Calu3 (cell line): Measurements from ENCODE around the gene TPCN2. TPM values are rescaled to one million over a fixed set of nuclear protein-coding genes. Genes with fewer than 3 reads are reported as not detected.

Source experiments
- BruUV-seq: library from RNA; stranded (reverse); fragments of 400-500 nt; replicated peaks from 2 replicates; lab custom pipeline; 2021; lab: Mats Ljungman, UMichigan
- CTCF ChIA-PET: fragments of 300-600 bp; sonication (Branson Sonifier 250); formaldehyde crosslinking; loops from one replicate; lab custom pipeline; 2022; ENCODE audit warnings: antibody characterized with exemption; lab: Charles Lee
- DNase-seq: peaks from one replicate; pipeline ENCODE4 v3.0.0; 2022
- H3K27ac Mint-ChIP-seq: one replicate; pipeline ENCODE4 v1.8.0; 2022; ENCODE audit warnings: mixed read lengths; ENCODE audit not compliant: unreplicated experiment
- H3K27me3 Mint-ChIP-seq: one replicate; pipeline ENCODE4 v1.8.0; 2022; ENCODE audit warnings: mixed read lengths; ENCODE audit not compliant: unreplicated experiment
- H3K36me3 Mint-ChIP-seq: one replicate; pipeline ENCODE4 v1.8.0; 2022; ENCODE audit warnings: mild to moderate bottlenecking, moderate library complexity, mixed read lengths; ENCODE audit not compliant: insufficient read depth, unreplicated experiment
- H3K4me1 Mint-ChIP-seq: one replicate; pipeline ENCODE4 v1.8.0; 2022; ENCODE audit warnings: mild to moderate bottlenecking, low read depth, mixed read lengths; ENCODE audit not compliant: unreplicated experiment
- H3K4me3 Mint-ChIP-seq: one replicate; pipeline ENCODE4 v1.8.0; 2022; ENCODE audit warnings: mild to moderate bottlenecking, low read depth, moderate library complexity, mixed read lengths; ENCODE audit not compliant: unreplicated experiment
- H3K9me3 Mint-ChIP-seq: one replicate; pipeline ENCODE4 v1.8.0; 2022; ENCODE audit warnings: low read depth, mixed read lengths; ENCODE audit not compliant: unreplicated experiment
- intact Hi-C: fragments of 100-400 bp; cut with micrococcal nuclease; formaldehyde crosslinking; loops from one replicate; pipeline ENCODE4 v1.10.0; 2022; ENCODE audit not compliant: unreplicated experiment
- total RNA-seq: library from RNA; stranded (reverse); gene quantifications from 2 replicates; pipeline ENCODE4 v1.2.3, GENCODE V29; 2022
- TF ChIP-seq, protein P1 (sequence below): fragments of 200-600 bp; IDR thresholded peaks from one replicate; pipeline ENCODE4 v1.8.0; 2022; ENCODE audit warnings: antibody characterized with exemption; ENCODE audit not compliant: unreplicated experiment

Gene TPCN2
- total RNA-seq, 1 experiment from 2014 or later: 21.9 TPM

DNA sequence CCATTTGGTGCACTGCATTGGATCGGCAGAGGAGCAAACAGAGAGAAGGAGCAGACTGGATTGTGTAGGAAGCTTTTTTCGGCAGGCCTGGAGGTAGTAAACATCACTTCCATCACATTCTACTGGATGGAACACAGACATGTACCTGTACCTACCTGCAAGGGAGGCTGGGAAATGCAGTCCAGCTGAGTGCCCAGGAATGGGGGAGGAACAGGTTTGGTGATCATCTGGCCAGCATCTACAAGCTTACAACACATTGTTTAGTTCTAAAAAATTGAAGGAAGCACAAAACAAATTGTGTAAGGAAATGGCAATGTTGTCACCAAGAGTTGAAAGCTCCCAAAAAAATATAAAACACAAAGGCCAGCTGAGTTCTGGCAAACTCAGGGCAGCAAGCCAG lies 126.1 kb downstream of the TPCN2 start:
- TF ChIP-seq, protein P1, sequence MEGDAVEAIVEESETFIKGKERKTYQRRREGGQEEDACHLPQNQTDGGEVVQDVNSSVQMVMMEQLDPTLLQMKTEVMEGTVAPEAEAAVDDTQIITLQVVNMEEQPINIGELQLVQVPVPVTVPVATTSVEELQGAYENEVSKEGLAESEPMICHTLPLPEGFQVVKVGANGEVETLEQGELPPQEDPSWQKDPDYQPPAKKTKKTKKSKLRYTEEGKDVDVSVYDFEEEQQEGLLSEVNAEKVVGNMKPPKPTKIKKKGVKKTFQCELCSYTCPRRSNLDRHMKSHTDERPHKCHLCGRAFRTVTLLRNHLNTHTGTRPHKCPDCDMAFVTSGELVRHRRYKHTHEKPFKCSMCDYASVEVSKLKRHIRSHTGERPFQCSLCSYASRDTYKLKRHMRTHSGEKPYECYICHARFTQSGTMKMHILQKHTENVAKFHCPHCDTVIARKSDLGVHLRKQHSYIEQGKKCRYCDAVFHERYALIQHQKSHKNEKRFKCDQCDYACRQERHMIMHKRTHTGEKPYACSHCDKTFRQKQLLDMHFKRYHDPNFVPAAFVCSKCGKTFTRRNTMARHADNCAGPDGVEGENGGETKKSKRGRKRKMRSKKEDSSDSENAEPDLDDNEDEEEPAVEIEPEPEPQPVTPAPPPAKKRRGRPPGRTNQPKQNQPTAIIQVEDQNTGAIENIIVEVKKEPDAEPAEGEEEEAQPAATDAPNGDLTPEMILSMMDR: no peak
- H3K27ac Mint-ChIP-seq: no peak overlapping the region
- H3K4me1 Mint-ChIP-seq: no peaks in the 10 kb centered on the region
- no peaks in the 10 kb centered on the region for H3K9me3 Mint-ChIP-seq
- BruUV-seq: no TSS peak
- DNase-seq: no peak
- H3K36me3 Mint-ChIP-seq: no peaks in the 10 kb centered on the region
- intact Hi-C loops: no loop called here
- H3K27me3 Mint-ChIP-seq: no peaks in the 10 kb centered on the region
- CTCF ChIA-PET: no interaction called here
- no peak overlapping the region for H3K4me3 Mint-ChIP-seq

DNA sequence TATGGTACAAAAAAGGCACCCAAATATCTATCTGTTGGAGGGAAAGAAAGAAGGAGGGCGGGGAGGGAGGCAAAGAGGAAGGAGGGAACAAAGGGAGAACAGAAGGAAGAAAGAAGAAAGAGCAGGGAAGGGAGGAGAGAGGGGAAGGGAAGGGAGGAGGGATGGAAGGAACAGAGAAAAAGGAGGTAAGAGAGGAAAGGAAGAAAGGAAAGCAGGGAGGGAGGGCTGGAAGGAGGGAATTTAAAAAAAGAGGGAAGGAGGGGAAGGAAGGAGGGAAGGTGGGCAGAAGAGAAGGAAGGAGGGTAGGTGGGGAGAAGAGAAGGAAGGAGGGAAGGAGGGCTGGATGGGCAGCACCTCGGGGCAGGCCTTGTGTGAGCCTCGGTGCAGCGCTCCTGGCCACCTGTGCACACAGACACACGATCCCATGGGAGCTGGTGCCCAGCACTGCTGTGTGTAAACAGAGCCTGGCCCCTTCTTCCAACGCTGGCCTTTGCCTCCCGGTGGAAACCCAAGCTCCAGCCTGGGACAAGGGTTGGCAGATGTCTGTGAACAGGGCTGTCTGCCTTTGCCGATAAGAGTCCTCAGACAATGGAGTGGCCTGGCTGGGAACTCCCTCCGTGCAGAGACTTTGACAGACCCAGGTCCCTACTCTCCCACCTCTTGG lies 130.2 kb downstream of the TPCN2 start:
- H3K27me3 Mint-ChIP-seq: no peaks in the 10 kb centered on the region
- CTCF ChIA-PET: interaction anchor here (0.6 kb wide), 1 partner anchor 26 kb away, joined by 3 read pairs; no protein-coding TSS in a partner anchor
- H3K4me3 Mint-ChIP-seq: no peak overlapping the region
- BruUV-seq: no TSS peak
- DNase-seq: no peak
- intact Hi-C loops: no loop called here
- no peaks in the 10 kb centered on the region for H3K4me1 Mint-ChIP-seq
- no peak overlapping the region for H3K27ac Mint-ChIP-seq
- no peaks in the 10 kb centered on the region for H3K9me3 Mint-ChIP-seq
- TF ChIP-seq, protein P1: no peak
- no peaks in the 10 kb centered on the region for H3K36me3 Mint-ChIP-seq

DNA sequence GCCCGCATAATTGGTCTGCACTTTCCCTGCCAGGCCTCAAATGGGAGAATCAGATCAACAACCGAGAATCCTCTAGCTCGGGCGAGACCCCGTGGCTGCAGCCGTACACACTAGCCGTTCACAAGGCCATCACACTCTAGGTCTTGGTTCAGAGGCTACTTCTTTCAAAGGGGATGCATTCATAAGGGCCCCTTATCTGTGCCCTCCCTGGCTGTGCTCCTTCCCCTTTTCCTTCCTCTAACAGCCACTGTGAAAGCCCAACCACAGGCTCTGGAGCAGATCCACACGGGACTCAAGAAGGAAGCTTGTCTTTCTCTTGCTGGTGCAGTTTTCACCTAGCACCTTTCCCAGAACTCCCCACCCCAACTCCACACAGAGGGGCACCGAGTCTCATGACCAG lies 131.5 kb downstream of the TPCN2 start:
- Mint-ChIP-seq H3K36me3 (no peaks in the 10 kb centered on the region), H3K4me3 (no peak overlapping the region), H3K27ac (no peak overlapping the region), H3K4me1 (no peaks in the 10 kb centered on the region), H3K27me3 (no peaks in the 10 kb centered on the region), H3K9me3 (no peaks in the 10 kb centered on the region)
- intact Hi-C loops: no loop called here
- no peak for DNase-seq
- TF ChIP-seq, protein P1: no peak
- CTCF ChIA-PET: no interaction called here
- no TSS peak for BruUV-seq

DNA sequence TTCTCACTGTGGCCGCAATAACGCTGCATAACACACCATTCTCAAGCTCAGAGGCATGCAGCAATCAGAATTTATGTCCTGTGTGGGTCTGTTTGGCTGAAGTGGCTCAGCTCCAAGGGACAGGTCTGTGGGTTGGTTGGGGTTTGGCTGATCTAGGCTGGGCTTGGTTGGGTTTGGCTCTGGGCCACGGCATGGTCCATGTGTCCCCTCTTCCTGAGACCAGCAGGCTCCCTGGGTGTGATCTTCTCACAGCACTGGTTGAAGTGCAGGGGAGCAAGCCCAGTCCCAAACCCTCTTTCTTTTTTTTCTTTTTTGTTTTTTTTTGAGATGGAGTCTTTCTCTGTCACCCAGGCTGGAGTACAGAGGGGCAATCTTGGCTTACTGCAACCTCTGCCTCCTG lies 132.0 kb downstream of the TPCN2 start:
- no TSS peak for BruUV-seq
- intact Hi-C loops: no loop called here
- H3K27me3 Mint-ChIP-seq: no peaks in the 10 kb centered on the region
- CTCF ChIA-PET: no interaction called here
- H3K4me3 Mint-ChIP-seq: no peak overlapping the region
- H3K9me3 Mint-ChIP-seq: no peaks in the 10 kb centered on the region
- TF ChIP-seq, protein P1: no peak
- DNase-seq: no peak
- H3K27ac Mint-ChIP-seq: no peak overlapping the region
- no peaks in the 10 kb centered on the region for H3K4me1 Mint-ChIP-seq
- no peaks in the 10 kb centered on the region for H3K36me3 Mint-ChIP-seq
